Thymus (tissue), 11 donors: ENCODE data around the gene UBE2N. TPM values are rescaled to one million over a fixed set of nuclear protein-coding genes. Genes with fewer than 3 reads are reported as not detected.
"Not testable (repeated sequence)": the region's sequence is repeated elsewhere in the genome, so short reads cannot be mapped to it uniquely, and the experiment has no call there.

Experiments used
- DNase-seq, 9 donors: peaks; one replicate each; pipeline ENCODE4 v3.0.0-alpha.2; 2013; ENCODE audit warnings: low spot score in 9 of 9, low read depth in 6 of 9, missing footprints in 1 of 9
- H3K27ac ChIP-seq, 2 donors: one replicate each; pipeline ENCODE4 v1.5.1; 2013; ENCODE audit warnings: control low read depth in 1 of 2, low read depth in 1 of 2, low read length in 1 of 2, mild to moderate bottlenecking in 1 of 2, moderate library complexity in 1 of 2
- H3K27me3 ChIP-seq, 2 donors: one replicate each; pipeline ENCODE4 v1.5.1; 2013; ENCODE audit warnings: low read length in 1 of 2; ENCODE audit not compliant: control insufficient read depth in 2 of 2, insufficient read depth in 1 of 2
- H3K36me3 ChIP-seq, 2 donors: one replicate each; pipeline ENCODE4 v1.5.1; 2013; ENCODE audit warnings: low read length in 1 of 2, mild to moderate bottlenecking in 1 of 2, moderate library complexity in 1 of 2; ENCODE audit not compliant: control insufficient read depth in 2 of 2, insufficient read depth in 2 of 2
- H3K4me1 ChIP-seq, 2 donors: one replicate each; pipeline ENCODE4 v1.5.1; 2013; ENCODE audit warnings: low read length in 2 of 2; ENCODE audit not compliant: control insufficient read depth in 2 of 2, insufficient read depth in 2 of 2
- H3K4me3 ChIP-seq, 2 donors: one replicate each; pipeline ENCODE4 v1.5.1; 2013; ENCODE audit warnings: low read length in 2 of 2, control low read depth in 1 of 2, mild to moderate bottlenecking in 1 of 2
- H3K9me3 ChIP-seq, 2 donors: one replicate each; pipeline ENCODE4 v1.5.1; 2013; ENCODE audit warnings: low read length in 1 of 2, mild to moderate bottlenecking in 1 of 2; ENCODE audit not compliant: control insufficient read depth in 2 of 2, insufficient read depth in 1 of 2
- WGBS: extraction: QIAGEN DNeasy Blood & Tissue Kit; methylation state at CpG from one replicate; pipeline ENCODE4 v1.1.7; 2013; 5-methylcytosine and 5-hydroxymethylcytosine counted together
- polyA plus RNA-seq: library from polyadenylated mRNA; stranded (reverse); fragments of 200-250 nt; gene quantifications from one replicate; pipeline ENCODE4 v1.2.3, GENCODE V29; 2013
- total RNA-seq: library from RNA; stranded (reverse); fragments of 120-200 nt; gene quantifications from one replicate; pipeline ENCODE4 v1.2.4, GENCODE V29; 2013
- donor health status: healthy.

The UBE2N gene
- total and polyA plus RNA-seq, 2 donors: 91.2 to 132 TPM

DNA sequence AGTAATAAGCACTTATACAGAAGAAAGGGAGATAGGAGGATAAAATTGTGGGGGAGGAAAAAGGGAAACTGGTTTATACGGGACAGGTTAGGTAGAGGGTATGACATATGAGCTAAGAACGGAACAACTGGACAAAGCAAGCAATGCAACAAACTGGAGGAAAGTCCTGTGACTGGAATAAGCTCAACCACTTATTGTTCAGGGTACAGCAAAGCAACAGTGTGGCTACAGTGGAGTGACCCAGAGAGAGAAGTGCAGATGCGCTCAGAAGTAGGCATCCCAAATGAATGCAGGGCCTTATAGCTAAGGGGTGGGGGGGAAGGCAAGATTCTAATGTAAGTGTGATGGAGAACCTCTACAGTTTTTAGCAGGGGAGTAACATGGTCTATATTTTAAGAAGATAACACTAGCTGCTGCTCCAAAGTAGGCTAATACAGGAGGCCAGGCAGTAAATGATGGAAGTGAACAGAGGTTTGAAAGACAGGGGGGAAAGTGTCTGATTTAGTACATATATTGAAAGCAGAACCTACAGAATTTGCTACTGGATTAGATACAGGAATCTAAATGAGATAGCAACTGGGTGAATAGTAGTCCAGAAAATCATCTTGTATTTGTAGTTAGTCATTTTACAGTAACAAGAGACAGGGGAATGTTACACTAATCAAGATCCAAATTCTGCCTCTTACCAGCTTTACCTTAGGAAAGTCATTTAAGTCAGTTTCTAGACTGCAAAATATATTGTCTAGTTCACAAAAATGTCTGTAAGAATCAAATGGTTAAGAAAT lies 3.3 kb downstream of the UBE2N start:
- Histone ChIP-seq H3K36me3 (no peaks in the 10 kb centered on the region), H3K27me3 (no peaks in the 10 kb centered on the region), H3K4me1 (peaks cover 23 to 40% of the 10 kb centered on the region in 2 donors), H3K9me3 (no peaks in the 10 kb centered on the region), H3K27ac (no peak overlapping the region), H3K4me3 (no peak overlapping the region)
- DNase-seq: no peak
- 91% methylated on average over 3 of the region's 3 CpGs for whole genome bisulfite sequencing

DNA sequence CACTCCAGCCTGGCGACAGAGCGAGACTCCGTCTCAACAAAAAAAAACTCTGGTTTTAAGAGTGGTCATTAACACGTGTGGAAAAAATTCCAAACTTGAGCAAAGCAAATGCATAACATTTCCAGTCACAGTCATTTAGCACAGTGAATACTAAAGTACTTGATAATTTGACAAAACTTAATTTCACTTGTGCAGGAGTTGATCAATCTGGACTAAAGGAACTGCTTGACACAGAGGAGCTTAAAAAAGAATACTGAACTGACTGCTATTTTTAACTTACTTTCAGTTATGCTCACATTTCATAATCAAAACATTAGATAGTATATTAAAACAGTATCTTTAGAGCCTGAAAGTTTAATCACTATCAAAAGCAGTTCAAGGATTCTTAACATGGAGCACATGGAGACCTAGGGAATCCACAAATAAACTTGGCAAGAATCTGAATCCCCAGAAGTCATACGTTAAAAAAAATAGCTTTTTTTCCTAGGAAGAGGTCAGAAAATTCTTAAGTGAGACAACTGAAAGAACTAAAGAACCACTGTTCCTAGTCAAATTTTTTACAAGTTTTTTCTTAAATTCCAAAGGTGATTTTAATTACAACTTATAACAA lies 7.4 kb downstream of the UBE2N start:
- Histone ChIP-seq H3K4me3 (no peak overlapping the region), H3K27ac (no peak overlapping the region)

DNA sequence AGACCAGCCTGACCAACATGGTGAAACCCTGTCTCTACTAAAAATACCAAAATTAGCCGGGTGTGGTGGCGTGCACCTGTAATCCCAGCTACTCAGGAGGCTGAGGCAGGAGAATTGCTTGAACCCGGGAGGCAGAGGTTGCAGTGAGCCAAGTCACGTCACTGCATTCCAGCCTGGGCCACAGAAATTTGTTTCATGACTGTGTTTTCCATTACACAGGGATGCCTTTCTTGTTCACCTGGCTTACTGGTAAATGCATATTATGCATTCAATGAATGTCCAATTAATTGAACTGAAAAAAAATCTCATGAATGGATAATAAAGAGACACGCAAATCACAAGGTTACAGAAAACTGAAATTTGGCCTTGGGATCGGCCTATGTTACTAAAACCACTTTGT lies 9.7 kb downstream of the UBE2N start:
- not testable (repeated sequence) for H3K36me3 ChIP-seq, H3K27ac ChIP-seq, H3K9me3 ChIP-seq, H3K4me3 ChIP-seq, DNase-seq, H3K27me3 ChIP-seq
- peaks cover 5 to 15% of the 10 kb centered on the region in 2 donors for H3K4me1 ChIP-seq
- 95% methylated on average over 6 of the region's 6 CpGs for WGBS

More for the DNA sequence above, 7.4 kb downstream of the UBE2N start:
- H3K36me3 ChIP-seq: no peaks in the 10 kb centered on the region
- no peak for DNase-seq
- no peaks in the 10 kb centered on the region for H3K9me3 ChIP-seq
- WGBS: 69% methylated on average over 5 of the region's 5 CpGs
- peaks cover 19 to 31% of the 10 kb centered on the region in 2 donors for H3K4me1 ChIP-seq
- no peaks in the 10 kb centered on the region for H3K27me3 ChIP-seq

DNA sequence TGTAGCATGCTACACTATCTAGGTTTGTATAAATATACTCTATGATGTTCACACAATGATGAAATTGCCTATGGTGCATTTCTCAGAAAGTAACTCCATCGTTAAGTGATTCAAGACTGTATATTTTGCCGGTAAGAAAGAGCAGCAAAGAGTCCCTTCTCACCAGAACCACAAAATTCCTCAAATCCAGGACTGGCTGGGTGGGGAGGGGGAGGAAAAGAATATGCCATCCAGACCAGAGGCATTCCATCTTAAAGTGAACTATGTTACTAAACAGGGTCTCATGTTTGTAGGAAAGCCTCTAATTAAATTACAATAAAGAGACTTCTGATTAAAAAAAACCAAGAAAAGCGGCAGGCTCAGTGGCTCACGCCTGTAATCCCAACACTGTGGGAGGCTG lies 11.5 kb downstream of the UBE2N start:
- 98% methylated on average over 4 of the region's 4 CpGs for WGBS

DNA sequence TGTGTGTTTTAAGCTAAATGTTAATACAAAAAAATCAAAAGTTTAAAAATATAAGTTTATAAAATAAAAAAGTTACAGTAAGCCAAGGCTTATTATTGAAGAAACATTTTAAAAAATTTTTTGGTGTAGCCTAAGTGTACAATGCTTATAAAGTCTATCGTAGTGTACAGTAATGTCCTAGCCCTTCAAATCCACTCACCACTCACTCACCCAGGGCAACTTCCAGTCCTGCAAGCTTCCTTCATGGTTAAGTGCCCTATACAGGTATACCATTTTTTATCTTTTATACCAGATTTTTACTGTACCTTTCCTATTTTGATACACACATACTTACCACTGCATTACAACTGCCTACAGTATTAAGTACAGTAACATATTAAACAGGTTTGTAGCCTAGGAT lies 11.9 kb downstream of the UBE2N start:
- 94% methylated on average over 1 of the region's 1 CpG for WGBS
- DNase-seq: no peak
- no peaks in the 10 kb centered on the region for H3K27me3 ChIP-seq
- H3K4me3 ChIP-seq: no peak overlapping the region
- no peaks in the 10 kb centered on the region for H3K9me3 ChIP-seq
- peaks cover 2 to 10% of the 10 kb centered on the region in 2 donors for H3K4me1 ChIP-seq
- H3K27ac ChIP-seq: no peak overlapping the region
- no peaks in the 10 kb centered on the region for H3K36me3 ChIP-seq

More for the DNA sequence above, 11.5 kb downstream of the UBE2N start:
- no peaks in the 10 kb centered on the region for H3K36me3 ChIP-seq
- no peak overlapping the region for H3K27ac ChIP-seq
- DNase-seq: no peak
- no peaks in the 10 kb centered on the region for H3K27me3 ChIP-seq
- peaks cover 2 to 10% of the 10 kb centered on the region in 2 donors for H3K4me1 ChIP-seq
- H3K4me3 ChIP-seq: no peak overlapping the region
- H3K9me3 ChIP-seq: no peaks in the 10 kb centered on the region

- Histone ChIP-seq H3K4me1 (peaks cover 2 to 9% of the 10 kb centered on the region in 2 donors), H3K27me3 (no peaks in the 10 kb centered on the region), H3K27ac (no peak overlapping the region), H3K36me3 (no peaks in the 10 kb centered on the region), H3K4me3 (no peak overlapping the region), H3K9me3 (no peaks in the 10 kb centered on the region)
- WGBS: 95% methylated on average over 1 of the region's 1 CpG
- no peak for DNase-seq
These were observed 12.3 kb downstream of the UBE2N start for GRCh38 chr12:93429448-93429847.

- no peak for DNase-seq
- no peaks in the 10 kb centered on the region for H3K27me3 ChIP-seq
- H3K36me3 ChIP-seq: no peaks in the 10 kb centered on the region
- 92% methylated on average over 5 of the region's 5 CpGs for WGBS
- no peak overlapping the region for H3K27ac ChIP-seq
- H3K4me3 ChIP-seq: no peak overlapping the region
- peaks cover 2 to 9% of the 10 kb centered on the region in 2 donors for H3K4me1 ChIP-seq
- H3K9me3 ChIP-seq: no peaks in the 10 kb centered on the region
These were observed 13.8 kb downstream of the UBE2N start for GRCh38 chr12:93427779-93428564.

DNA sequence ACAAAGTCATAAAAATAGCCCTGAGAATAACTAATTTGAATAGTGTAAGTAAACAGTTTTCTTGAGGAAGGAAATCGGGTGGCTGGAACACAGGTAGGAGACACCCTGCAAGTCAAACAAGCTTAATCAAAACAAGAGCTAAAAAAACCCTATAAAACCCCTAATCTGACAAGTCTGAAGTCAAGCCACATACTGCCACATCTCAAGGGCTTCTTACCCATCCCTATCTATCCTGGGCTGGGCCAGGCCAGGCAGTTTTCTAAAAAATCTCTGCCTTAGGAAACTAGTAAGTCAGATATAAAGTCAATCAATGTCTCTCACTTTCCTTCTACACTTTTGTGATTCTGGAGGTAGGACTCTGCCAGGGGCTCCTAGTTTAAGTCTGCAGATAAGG lies 15.3 kb downstream of the UBE2N start:
- H3K4me3 ChIP-seq: no peak overlapping the region
- WGBS: 66% methylated on average over 1 of the region's 1 CpG

More for the DNA sequence above, 15.3 kb downstream of the UBE2N start:
- DNase-seq: no peak
- H3K27ac ChIP-seq: no peak overlapping the region
- H3K4me1 ChIP-seq: peaks cover 2 to 9% of the 10 kb centered on the region in 2 donors
- H3K27me3 ChIP-seq: no peaks in the 10 kb centered on the region
- no peaks in the 10 kb centered on the region for H3K9me3 ChIP-seq
- no peaks in the 10 kb centered on the region for H3K36me3 ChIP-seq
